SK-N-MC (cell line): Measurements from ENCODE around the gene P4HA2.

Source experiments
- DNase-seq: peaks from one replicate; pipeline ENCODE4 v3.0.0-alpha.2; 2011; ENCODE audit warnings: low read depth, low spot score
- H3K27ac ChIP-seq: fragments of 200-600 bp; sonication (generic); 2 replicates; pipeline ENCODE4 v1.5.1; 2016; ENCODE audit warnings: mixed run types
- H3K36me3 ChIP-seq: fragments of 200-600 bp; sonication (generic); 2 replicates; pipeline ENCODE4 v1.6.1; 2017; ENCODE audit warnings: antibody characterized with exemption, low read length, mixed read lengths; ENCODE audit not compliant: insufficient read depth
- H3K4me3 ChIP-seq: fragments of 200-600 bp; sonication (generic); 2 replicates; pipeline ENCODE4 v1.5.1; 2016
- H3K9ac ChIP-seq: fragments of 200-600 bp; sonication (generic); 2 replicates; pipeline ENCODE4 v1.8.0; 2017; ENCODE audit warnings: mixed run types, mixed read lengths; ENCODE audit not compliant: insufficient read length
- H3K9me3 ChIP-seq: fragments of 200-600 bp; sonication (generic); 2 replicates; pipeline ENCODE4 v1.6.1; 2017; ENCODE audit warnings: low read depth, mild to moderate bottlenecking, antibody characterized with exemption, low read length, moderate library complexity, mixed read lengths
- EZH2 ChIP-seq: fragments of 200-600 bp; sonication (generic); IDR thresholded peaks from one replicate; pipeline ENCODE4 v1.6.1; 2017; ENCODE audit warnings: antibody characterized with exemption
- FOXP2 ChIP-seq: optimal IDR thresholded peaks from 2 replicates; pipeline ENCODE3; 2011; ENCODE audit warnings: mild to moderate bottlenecking, moderate library complexity; ENCODE audit not compliant: insufficient read depth; ENCODE audit errors: extremely low read length, control extremely low read depth
- POLR2AphosphoS5 ChIP-seq: IDR thresholded peaks from 2 replicates; pipeline ENCODE4 v1.6.1; 2012; ENCODE audit warnings: mild to moderate bottlenecking, low read depth, low read length, borderline replicate concordance

P4HA2 gene

DNA sequence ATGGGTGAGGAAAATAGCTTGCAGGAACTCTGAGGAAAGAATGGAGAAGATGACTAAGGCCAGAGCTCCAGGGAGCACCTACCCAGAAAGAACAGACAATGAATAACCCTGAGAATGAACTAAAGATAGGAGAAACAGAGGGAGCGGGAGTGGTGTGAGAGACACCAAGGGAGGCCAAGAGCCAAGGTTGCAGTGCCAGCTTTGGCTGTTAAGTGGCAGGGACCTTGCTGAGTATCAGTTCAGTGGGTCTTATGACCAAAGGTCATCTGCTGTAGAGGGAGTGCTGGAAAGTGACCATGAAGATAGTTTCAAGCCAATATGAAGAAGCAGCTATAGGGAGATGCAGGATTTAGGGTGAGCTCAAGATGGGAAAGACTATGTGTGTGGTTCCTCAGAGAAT, 16.7 kb downstream of the P4HA2 start:
- TF ChIP-seq POLR2AphosphoS5 (no peak), EZH2 (no peak), FOXP2 (no peak)
- no peak overlapping the region for H3K27ac ChIP-seq
- DNase-seq, result no peak
- no peaks in the 10 kb centered on the region for H3K9me3 ChIP-seq
- H3K36me3 ChIP-seq, result no peaks in the 10 kb centered on the region
- H3K4me3 ChIP-seq, result no peak overlapping the region
- no peak overlapping the region for H3K9ac ChIP-seq

DNA sequence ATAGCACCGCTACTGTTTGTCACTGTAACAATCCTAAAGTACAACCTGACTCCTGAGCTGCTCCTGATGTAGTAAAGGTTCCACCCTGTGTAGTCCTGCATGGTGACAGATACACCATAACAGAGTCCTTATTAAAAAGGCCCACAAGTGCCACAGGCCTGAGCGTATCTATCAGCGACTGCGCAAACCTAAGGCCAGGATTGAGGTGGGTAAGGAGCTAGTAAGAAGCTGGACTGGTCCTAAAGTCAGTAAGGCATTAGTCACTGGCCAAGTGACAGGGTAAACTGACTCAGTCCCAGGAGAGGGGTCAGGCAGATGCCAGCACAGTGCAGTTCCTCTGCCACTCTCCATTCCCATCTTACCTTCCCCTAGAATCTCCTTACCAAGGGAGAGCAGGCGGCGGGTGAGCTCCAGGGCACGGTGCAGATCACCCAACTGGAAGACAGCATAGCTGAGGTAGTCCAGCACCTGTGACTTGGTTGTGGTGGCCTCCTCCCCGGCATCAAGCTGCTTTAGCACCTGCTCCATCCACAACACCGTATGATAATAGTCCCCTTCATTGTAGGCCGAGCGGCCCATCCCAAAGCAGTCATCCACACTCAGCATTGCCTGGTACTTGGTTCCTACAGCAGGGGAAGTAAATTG, 17.6 kb downstream of the P4HA2 start:
- no peak overlapping the region for H3K9ac ChIP-seq
- no peaks in the 10 kb centered on the region for H3K9me3 ChIP-seq
- TF ChIP-seq EZH2, result no peak
- no peak for TF ChIP-seq POLR2AphosphoS5
- TF ChIP-seq FOXP2, result no peak
- H3K4me3 ChIP-seq, result no peak overlapping the region
- H3K27ac ChIP-seq, result no peak overlapping the region
- H3K36me3 ChIP-seq, result no peaks in the 10 kb centered on the region
- no peak for DNase-seq

DNA sequence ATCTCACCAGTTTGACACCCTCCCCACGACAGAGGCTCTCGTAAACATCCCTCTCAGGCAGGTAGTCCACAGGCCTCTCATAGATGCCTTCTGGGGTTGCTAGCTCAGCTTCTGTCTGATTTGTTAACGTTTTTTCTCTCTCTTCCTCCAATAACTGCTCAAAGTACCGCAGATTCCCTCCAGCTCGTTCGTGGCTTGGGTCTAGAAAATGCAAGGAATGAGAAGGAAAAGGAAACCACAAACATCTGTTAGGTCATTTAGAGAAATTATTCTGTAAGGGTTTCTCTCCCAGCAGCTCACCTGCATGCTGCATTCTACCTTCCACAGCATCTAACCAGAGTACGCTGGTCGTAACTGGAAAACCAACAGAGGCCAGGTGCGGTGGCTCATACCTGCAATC, 18.5 kb downstream of the P4HA2 start:
- Histone ChIP-seq H3K27ac (no peak overlapping the region), H3K9me3 (no peaks in the 10 kb centered on the region), H3K9ac (no peak overlapping the region), H3K4me3 (no peak overlapping the region), H3K36me3 (no peaks in the 10 kb centered on the region)
- DNase-seq, result no peak
- TF ChIP-seq POLR2AphosphoS5 (no peak), FOXP2 (no peak), EZH2 (no peak)

DNA sequence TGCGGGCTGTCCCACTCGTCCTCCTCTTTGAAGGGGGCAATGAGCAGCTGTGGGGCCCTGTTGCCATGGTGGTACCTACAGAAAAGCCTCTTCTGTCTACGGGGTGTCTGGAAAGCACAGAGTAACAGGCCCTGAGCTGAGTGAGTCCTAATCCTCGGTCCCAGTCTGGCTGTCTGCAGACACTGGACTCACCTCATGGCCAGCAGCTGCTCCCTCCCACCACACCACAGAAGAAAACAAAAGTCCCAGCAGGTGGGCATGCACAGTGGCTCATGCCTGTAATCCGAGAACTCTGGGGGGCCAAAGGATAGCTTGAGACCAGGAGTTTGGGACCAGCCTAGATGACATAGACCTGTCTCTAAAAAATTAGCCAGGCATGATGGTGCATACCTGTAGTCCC, 19.9 kb downstream of the P4HA2 start:
- Histone ChIP-seq H3K9ac (no peak overlapping the region), H3K27ac (no peak overlapping the region), H3K4me3 (no peak overlapping the region), H3K36me3 (no peaks in the 10 kb centered on the region), H3K9me3 (no peaks in the 10 kb centered on the region)
- TF ChIP-seq EZH2 (no peak), FOXP2 (no peak), POLR2AphosphoS5 (no peak)
- no peak for DNase-seq

DNA sequence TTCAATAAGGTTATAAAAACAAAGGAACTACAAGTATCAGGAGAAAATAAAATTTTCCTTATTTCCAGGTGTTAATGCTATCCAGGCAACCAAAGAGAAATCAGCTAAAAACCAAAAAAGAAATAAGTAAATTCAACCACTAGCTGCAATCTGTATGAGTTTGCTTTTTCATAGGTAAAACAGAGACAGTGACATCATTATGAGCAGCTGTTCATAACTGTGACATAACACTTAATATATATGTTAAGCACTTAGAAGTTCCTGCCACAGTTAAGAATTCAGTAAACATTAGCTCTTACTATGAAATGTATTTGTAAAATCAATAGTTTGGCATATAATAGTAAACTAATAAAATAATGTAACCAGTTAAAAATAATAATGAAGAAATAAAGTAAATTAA, 20.9 kb downstream of the P4HA2 start:
- DNase-seq, result no peak
- TF ChIP-seq FOXP2, result no peak
- no peak for TF ChIP-seq EZH2
- TF ChIP-seq POLR2AphosphoS5, result no peak
- H3K9me3 ChIP-seq, result no peaks in the 10 kb centered on the region
- H3K9ac ChIP-seq, result no peak overlapping the region
- H3K36me3 ChIP-seq, result no peaks in the 10 kb centered on the region
- no peak overlapping the region for H3K27ac ChIP-seq
- no peak overlapping the region for H3K4me3 ChIP-seq

DNA sequence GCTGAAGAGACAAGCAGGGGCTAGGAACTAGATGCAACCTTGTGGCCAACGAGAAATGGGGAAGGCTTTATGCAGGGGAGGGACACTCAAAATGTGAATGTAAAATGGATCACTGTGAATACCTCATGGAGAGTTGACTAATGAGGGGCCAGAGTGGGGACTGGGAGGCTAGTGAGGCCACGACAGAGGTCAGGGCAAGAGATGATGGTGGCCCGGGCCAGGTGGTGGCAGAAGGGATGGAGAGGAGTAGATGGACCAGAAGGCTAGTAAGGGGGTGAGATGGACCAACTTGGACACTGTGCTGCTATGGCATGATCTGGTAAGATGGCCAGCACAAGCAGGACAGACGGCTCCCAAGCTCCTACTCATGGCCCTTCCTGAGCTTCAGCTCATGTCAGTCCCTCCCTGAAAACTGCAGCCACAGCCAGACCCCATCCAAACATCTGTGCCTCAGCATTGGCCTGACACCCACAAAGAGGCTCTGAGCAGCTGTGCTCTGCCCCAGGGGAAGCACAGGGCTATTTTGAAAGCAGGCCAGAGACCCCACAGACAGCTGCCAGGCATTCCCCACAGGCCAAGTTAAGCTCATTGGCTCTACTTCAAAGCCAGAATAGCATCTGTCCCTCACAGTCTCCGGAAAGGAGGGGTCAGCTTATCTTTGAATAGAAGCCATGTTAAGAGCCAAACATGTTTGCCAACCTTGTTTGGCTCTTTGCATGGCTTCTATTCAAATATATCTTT, 22.1 kb downstream of the P4HA2 start:
- TF ChIP-seq POLR2AphosphoS5 (no peak), EZH2 (no peak), FOXP2 (no peak)
- H3K36me3 ChIP-seq, result no peaks in the 10 kb centered on the region
- DNase-seq, result no peak

DNA sequence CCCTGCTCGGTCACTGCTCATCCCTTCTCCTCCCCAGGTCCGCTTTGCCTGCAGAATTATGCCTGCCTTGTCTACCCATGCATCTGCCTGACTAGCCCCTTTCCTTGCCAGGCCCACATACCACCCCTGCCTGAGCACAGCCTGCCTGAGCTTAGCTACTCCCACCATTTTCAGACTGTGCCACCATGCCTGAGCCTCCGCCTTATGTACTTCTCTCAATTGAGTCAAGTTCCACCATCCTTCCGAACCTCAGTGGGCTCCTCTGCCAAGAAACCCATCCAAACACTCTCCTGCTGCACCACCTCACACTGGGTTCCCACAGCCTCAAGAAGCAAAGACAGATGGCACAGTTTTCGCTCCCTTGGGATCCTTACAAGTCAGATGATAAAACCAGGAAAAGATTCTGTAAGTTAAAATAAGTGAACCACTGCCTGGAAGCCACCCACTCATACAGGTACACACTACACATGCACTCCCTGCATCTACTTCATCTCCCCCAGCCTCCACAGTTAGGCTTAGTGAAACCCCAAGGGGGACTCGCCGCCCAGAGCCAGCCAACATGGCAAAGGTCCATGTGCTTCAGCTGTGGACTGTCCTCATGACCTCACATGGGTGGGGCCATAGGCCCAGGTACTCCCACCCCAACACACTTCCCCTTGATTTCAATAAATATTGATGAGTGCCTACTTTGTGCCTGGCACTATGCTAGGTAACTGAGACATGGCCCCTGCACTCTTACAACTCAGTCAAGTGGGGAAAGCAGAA, 23.1 kb downstream of the P4HA2 start:
- Histone ChIP-seq H3K9ac (no peak overlapping the region), H3K27ac (no peak overlapping the region), H3K4me3 (no peak overlapping the region), H3K36me3 (no peaks in the 10 kb centered on the region), H3K9me3 (no peaks in the 10 kb centered on the region)
- TF ChIP-seq EZH2 (no peak), POLR2AphosphoS5 (no peak), FOXP2 (no peak)
- DNase-seq, result no peak

More for the DNA sequence above, 22.1 kb downstream of the P4HA2 start:
- H3K9me3 ChIP-seq, result no peaks in the 10 kb centered on the region
- H3K27ac ChIP-seq, result no peak overlapping the region
- H3K9ac ChIP-seq, result no peak overlapping the region
- no peak overlapping the region for H3K4me3 ChIP-seq

DNA sequence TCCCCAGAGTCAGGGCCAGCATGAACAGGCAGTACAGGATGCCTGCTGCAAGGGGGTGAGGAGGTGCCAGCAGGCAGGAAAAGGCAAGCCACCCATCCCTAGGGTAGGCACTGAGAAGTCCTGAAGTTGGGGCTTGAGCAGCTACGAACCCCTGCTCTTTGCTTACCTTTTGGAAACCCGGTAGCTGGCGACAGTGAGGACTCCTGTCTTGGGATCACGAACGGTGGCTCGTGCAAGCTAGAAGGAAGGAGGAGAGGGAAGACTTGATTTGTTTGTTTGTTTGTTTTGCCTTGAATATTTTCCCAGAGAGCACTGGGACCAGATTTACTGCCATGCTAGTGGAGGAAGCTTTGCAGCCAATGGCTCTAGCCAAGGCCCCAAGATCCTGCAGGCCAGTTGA, 23.7 kb downstream of the P4HA2 start:
- DNase-seq, result no peak
- H3K9me3 ChIP-seq, result no peaks in the 10 kb centered on the region
- TF ChIP-seq EZH2 (no peak), FOXP2 (no peak), POLR2AphosphoS5 (no peak)
- H3K27ac ChIP-seq, result no peak overlapping the region
- H3K9ac ChIP-seq, result no peak overlapping the region
- H3K4me3 ChIP-seq, result no peak overlapping the region
- H3K36me3 ChIP-seq, result no peaks in the 10 kb centered on the region
